HepG2 (cell line): ENCODE data around the gene ATP7B. TPM values are rescaled to one million over a fixed set of nuclear protein-coding genes. Genes with fewer than 3 reads are reported as not detected.

ENCODE experiments used
- CTCF ChIP-seq: sonication (generic); formaldehyde crosslinking; IDR thresholded peaks from 2 replicates; pipeline ENCODE4 v1.5.0; 2020; ENCODE audit warnings: mild to moderate bottlenecking, missing genetic modification reagents, moderate library complexity
- E2F1 ChIP-seq: sonication (generic); formaldehyde crosslinking; IDR thresholded peaks from 2 replicates; pipeline ENCODE4 v1.5.0; 2020; ENCODE audit warnings: missing genetic modification reagents
- FOXK1 ChIP-seq: sonication (generic); formaldehyde crosslinking; IDR thresholded peaks from 2 replicates; pipeline ENCODE4 v1.4.0; 2020; ENCODE audit warnings: low read depth, missing genetic modification reagents, borderline replicate concordance
- GATAD1 ChIP-seq: IDR thresholded peaks from 2 replicates; pipeline ENCODE4 v1.6.1; 2016; ENCODE audit warnings: missing genetic modification reagents, missing compliant biosample characterization
- HDAC1 ChIP-seq: sonication (generic); formaldehyde crosslinking; IDR thresholded peaks from 2 replicates; pipeline ENCODE4 v1.5.1; 2020; ENCODE audit warnings: mild to moderate bottlenecking, missing genetic modification reagents
- HIVEP1 ChIP-seq: sonication (generic); formaldehyde crosslinking; IDR thresholded peaks from 2 replicates; pipeline ENCODE4 v1.4.0; 2020; ENCODE audit warnings: mild to moderate bottlenecking, missing genetic modification reagents
- HOMEZ ChIP-seq: IDR thresholded peaks from 2 replicates; pipeline ENCODE4 v1.6.1; 2016; ENCODE audit warnings: low read depth
- MIER3 ChIP-seq: IDR thresholded peaks from 2 replicates; pipeline ENCODE4 v1.6.1; 2016; ENCODE audit warnings: missing compliant biosample characterization, borderline replicate concordance
- NKX3-1 ChIP-seq: sonication (generic); formaldehyde crosslinking; IDR thresholded peaks from 2 replicates; pipeline ENCODE4 v1.5.0; 2020; ENCODE audit warnings: missing genetic modification reagents
- SKI ChIP-seq: fragments of 450-650 bp; IDR thresholded peaks from one replicate; pipeline ENCODE4 v1.6.1; 2018; ENCODE audit warnings: mild to moderate bottlenecking; ENCODE audit not compliant: partially characterized antibody
- TFDP1 ChIP-seq: IDR thresholded peaks from 2 replicates; pipeline ENCODE4 v1.6.1; 2016; ENCODE audit warnings: missing compliant biosample characterization, missing genetic modification reagents, borderline replicate concordance
- THAP7 ChIP-seq: sonication (generic); formaldehyde crosslinking; IDR thresholded peaks from 2 replicates; pipeline ENCODE4 v1.8.1; 2023; ENCODE audit warnings: mild to moderate bottlenecking, missing genetic modification reagents
- XRCC5 ChIP-seq: fragments of 200-400 bp; formaldehyde crosslinking; optimal IDR thresholded peaks from 2 replicates; pipeline ENCODE3; 2017; ENCODE audit warnings: mild to moderate bottlenecking, low read length
- ZBTB38 ChIP-seq: sonication (generic); formaldehyde crosslinking; IDR thresholded peaks from 2 replicates; pipeline ENCODE4 v1.5.1; 2020; ENCODE audit warnings: mild to moderate bottlenecking, missing genetic modification reagents
- ZBTB39 ChIP-seq: sonication (generic); formaldehyde crosslinking; IDR thresholded peaks from 2 replicates; pipeline ENCODE4 v1.5.0; 2020; ENCODE audit warnings: missing genetic modification reagents
- ZNF256 ChIP-seq: sonication (generic); formaldehyde crosslinking; conservative IDR thresholded peaks from 2 replicates; pipeline ENCODE4 v1.4.0; 2020; ENCODE audit warnings: missing genetic modification reagents
- ZNF569 ChIP-seq: sonication (generic); formaldehyde crosslinking; IDR thresholded peaks from 2 replicates; pipeline ENCODE4 v1.5.0; 2020; ENCODE audit warnings: mild to moderate bottlenecking, missing genetic modification reagents, moderate library complexity, borderline replicate concordance
- ZNF678 ChIP-seq: sonication (generic); formaldehyde crosslinking; IDR thresholded peaks from 2 replicates; pipeline ENCODE4 v1.4.0; 2020; ENCODE audit warnings: mild to moderate bottlenecking, missing genetic modification reagents
- ZNF75D ChIP-seq: sonication (generic); formaldehyde crosslinking; IDR thresholded peaks from 2 replicates; pipeline ENCODE4 v1.8.1; 2023; ENCODE audit warnings: missing genetic modification reagents, mild to moderate bottlenecking, borderline replicate concordance
- polyA plus RNA-seq, 8 experiments: library from polyadenylated mRNA; depleted of rRNA in 3 of 8; stranded (reverse) in 7 of 8; unstranded in 1 of 8; fragments of >200 nt; fragmentation: Illumina TruSeq in 4 of 8; extraction: Trizol in 4 of 8; gene quantifications; 2 replicates each; pipeline versions ENCODE4 v1.2.1 to v1.2.3, GENCODE V29; 2011 to 2016; ENCODE audit warnings: low read depth in 4 of 8, missing spikeins in 1 of 8, mixed read lengths in 1 of 8; ENCODE audit not compliant: insufficient read depth in 1 of 8
- total RNA-seq, 5 experiments: library from RNA; depleted of rRNA; stranded (reverse); fragments of >200 nt; fragmentation: Illumina TruSeq; extraction: Trizol; gene quantifications; 2 replicates each; pipeline ENCODE4 v1.2.3, GENCODE V29; 2016; ENCODE audit warnings: low read depth in 1 of 5

Gene ATP7B
- total and polyA plus RNA-seq, 2 of the 13 experiments (the other 11 are each of a cell fraction or from before 2014, with no cell fraction given), result 31.8 to 57.4 TPM

- TF ChIP-seq CTCF (CRISPR knock-in tag), result peak; percentile 69
- TF ChIP-seq HIVEP1 (CRISPR knock-in tag), result peak; percentile 29; the same call in 1 of the 2 replicates
- TF ChIP-seq HDAC1 (CRISPR knock-in tag), result peak; percentile 42; the same call in 1 of the 2 replicates
- TF ChIP-seq THAP7 (CRISPR knock-in tag), result no peak
- TF ChIP-seq ZNF569 (CRISPR knock-in tag), result no peak
- TF ChIP-seq MIER3 (CRISPR knock-in tag), result no peak
- no peak for TF ChIP-seq ZBTB39 (CRISPR knock-in tag)
- TF ChIP-seq ZBTB38, result peak; percentile 94
- no peak for TF ChIP-seq NKX3-1 (CRISPR knock-in tag)
- TF ChIP-seq SKI, result no peak
- TF ChIP-seq HOMEZ, result peak; percentile 62; the same call in 1 of the 2 replicates
- no peak for TF ChIP-seq E2F1 (CRISPR knock-in tag)
- TF ChIP-seq ZNF75D, result no peak
- TF ChIP-seq ZNF256 (CRISPR knock-in tag), result no peak
- no peak for TF ChIP-seq ZNF678 (CRISPR knock-in tag)
- TF ChIP-seq XRCC5, result no peak
- no peak for TF ChIP-seq GATAD1
- no peak for TF ChIP-seq TFDP1 (CRISPR knock-in tag)
- TF ChIP-seq FOXK1 (CRISPR knock-in tag), result no peak
These were observed 39.5 kb downstream of the ATP7B start (continued) for GRCh38 chr13:51971520-51972426.
